ENCODE results near the gene TOX2.

TOX2 gene

DNA sequence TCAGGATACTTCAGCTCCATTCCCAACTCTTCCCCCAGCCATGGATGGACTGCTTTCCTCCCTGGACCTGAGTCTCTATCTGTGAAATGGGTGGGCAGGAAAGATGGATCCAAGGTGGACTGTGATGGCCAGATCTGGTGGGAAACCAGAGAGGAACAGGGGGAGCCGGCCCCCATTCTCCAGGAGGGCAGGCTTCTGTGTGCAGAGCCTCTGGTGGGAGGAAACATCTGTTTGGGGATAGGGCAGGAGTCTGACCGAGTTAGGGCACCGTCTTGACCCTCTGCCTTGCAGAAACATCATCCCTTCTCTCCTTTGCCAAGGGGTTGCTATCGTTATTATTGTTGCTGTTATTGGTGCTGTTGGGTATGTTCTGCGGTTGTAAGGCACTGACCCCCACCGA, 91.5 kb downstream of the TOX2 start:
- no peak for DNase-seq

DNA sequence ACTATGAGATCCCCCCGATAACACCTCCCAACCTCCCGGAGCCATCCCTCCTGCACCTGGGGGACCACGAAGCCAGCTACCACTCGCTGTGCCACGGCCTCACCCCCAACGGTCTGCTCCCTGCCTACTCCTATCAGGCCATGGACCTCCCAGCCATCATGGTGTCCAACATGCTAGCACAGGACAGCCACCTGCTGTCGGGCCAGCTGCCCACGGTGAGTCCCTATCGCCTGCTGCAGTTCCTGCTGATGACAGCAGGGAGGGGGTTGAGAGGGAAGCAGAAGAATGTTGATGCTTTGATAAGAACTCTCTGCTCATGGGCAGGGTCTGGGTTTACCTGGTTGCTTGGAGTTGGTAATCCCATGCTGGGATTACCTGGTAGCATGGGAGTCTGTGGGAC, 91.9 kb downstream of the TOX2 start:
- no peak for DNase-seq

GRCh38 chr20:44008806-44009678, 94.4 kb downstream of the TOX2 start:
- DNase-seq, result no peak

GRCh38 chr20:44009679-44009992, 95.0 kb downstream of the TOX2 start:
- DNase-seq, result no peak

- no peak for DNase-seq
Observed at GRCh38 chr20:44010162-44010704, 95.6 kb downstream of the TOX2 start.

GRCh38 chr20:44011251-44011940, 96.7 kb downstream of the TOX2 start:
- no peak for DNase-seq

DNA sequence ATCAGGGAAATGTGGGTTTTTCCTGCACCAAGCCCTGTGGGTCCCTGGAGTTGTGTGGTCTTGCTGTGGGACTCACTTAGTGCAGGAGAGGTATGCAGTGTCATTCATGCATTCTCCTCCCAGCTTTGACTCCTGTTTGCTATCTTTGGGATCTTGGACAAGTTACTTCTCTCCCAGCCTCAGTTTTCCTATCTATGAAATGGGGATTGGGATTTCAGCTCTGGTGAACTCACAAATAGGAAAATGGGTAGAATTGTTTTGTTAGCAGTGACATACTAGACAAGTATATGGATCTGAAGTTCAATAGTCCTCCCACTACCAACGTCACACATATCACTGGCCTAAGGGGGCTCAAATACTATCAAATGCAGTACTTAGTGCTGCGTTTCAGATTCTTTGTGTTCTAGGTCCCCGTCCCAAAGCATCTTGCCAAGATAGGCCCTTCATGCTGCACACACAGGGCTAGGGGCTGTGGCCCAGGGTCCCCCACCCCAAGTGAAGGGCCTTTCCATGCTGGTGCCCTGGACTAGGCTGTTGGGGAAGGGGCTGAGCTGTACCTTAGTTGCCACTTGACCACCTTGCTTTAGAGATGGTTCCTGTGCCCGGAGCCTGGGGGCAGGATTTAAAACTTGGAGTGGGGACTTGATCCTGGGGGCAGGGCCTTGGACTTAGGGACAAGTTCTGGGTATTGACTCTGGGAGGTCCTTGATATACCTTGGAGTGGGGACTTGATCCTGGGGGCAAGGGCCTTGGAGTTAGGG, 98.0 kb downstream of the TOX2 start:
- no peak for DNase-seq

- DNase-seq, result no peak
Observed at GRCh38 chr20:44014807-44015732, 100.4 kb downstream of the TOX2 start.

DNA sequence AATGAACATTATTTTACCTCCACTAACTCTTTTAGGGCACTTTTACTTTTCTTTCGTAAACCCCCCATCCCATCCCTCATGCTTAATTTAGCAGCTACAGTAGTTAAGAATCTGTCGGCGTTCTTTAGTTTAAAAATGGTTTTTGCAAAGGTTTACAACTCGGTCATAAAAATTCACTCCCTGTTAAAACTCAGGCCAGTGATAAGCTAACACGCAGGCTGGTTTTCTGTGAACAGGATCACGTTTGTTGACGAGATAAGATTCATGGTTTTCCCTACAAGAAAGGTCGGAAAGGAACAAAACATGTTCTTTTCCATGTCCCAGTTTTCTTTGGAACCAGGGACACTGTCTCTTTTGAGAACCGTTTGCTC, 101.1 kb downstream of the TOX2 start:
- no peak for DNase-seq

- no peak for DNase-seq
Observed at GRCh38 chr20:44016525-44016924, 101.9 kb downstream of the TOX2 start.

DNA sequence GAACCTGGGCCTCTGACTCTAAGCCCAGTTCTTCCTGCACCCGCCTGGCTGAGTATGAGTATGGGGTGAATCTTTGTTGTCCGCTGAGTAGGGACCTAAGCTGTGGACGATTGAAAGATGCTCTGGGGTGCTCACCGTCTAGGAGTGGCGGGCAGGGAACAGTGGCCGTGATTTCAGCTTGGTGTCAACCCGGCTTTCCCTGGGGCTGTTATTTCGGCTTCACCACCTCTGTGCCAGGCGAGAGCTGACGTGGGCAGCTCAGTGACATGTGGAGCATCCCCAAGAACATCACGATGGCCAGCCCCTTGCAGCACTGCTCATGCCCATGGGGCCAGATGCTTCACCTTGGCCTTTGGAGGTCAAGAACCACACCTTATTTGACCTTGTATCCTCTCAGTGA, 102.6 kb downstream of the TOX2 start:
- no peak for DNase-seq

- no peak for DNase-seq
Observed at GRCh38 chr20:44017905-44018258, 103.2 kb downstream of the TOX2 start.

DNA sequence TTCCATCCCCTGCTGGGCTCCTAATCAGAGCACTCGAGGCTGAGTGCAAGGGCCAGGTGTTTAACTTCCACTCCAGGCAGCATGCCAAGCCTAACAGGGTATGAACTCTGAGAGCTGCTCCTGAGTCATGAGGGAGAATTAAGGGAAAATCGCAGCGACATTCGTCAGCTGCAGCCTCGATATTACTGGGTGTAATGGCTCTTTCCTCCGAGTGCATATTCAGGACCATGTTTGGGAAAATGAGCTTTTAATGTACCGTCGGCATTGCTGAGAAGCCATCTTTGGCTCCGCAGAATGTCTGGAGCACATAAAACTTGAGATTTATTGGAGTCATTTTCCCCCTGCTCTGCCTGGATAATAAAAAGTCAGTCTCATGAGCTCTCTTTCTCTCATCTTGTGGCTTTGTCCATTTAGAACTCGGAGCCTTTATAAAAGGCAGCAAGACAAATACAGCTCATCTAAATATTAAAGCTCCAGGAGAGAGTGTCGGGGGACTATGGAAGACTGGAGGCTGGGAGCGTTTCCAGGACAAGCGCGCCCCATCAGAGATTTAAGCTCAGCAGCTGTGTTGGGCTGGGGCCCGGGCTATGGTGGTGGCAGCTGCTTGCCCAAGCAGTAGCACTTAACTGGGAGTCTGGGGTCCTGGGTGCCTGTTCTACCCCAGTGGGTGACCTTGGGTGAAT, 103.7 kb downstream of the TOX2 start:
- DNase-seq, result no peak

- DNase-seq, result no peak
Observed at GRCh38 chr20:44018942-44019637, 104.4 kb downstream of the TOX2 start.

DNA sequence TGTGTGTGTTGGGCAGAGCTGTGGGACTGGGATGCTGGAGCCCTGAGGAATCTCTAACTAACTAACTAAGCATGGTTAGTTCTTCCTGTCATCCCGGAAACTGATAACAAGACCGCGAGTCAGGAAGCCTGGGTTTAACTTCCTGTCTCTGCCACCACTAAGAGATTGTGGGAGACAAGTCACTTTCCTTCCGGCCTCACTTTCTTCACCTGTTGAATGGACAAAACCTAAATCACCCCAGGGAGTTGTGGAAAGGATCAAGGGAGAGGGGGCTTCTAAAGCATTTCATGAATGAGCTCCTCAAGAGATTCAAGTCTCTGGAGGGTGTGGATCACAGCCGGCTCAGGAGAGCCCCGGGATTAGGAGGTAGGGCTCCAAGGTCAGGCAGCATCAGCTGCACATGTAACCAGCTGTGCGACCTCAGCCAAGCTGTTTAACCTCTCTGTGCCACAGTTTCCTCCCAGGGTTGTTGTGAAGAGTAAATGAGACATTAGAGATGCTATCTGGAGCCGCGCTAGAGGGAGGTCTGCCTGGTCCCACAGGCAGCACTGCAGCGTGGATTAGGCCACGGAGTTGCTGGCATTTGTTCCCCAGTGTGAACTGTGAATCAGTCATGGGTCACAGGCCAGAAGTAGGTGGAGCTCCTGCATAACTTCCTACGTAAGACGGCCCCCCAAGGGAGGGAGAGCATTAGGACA, 105.1 kb downstream of the TOX2 start:
- no peak for DNase-seq

DNA sequence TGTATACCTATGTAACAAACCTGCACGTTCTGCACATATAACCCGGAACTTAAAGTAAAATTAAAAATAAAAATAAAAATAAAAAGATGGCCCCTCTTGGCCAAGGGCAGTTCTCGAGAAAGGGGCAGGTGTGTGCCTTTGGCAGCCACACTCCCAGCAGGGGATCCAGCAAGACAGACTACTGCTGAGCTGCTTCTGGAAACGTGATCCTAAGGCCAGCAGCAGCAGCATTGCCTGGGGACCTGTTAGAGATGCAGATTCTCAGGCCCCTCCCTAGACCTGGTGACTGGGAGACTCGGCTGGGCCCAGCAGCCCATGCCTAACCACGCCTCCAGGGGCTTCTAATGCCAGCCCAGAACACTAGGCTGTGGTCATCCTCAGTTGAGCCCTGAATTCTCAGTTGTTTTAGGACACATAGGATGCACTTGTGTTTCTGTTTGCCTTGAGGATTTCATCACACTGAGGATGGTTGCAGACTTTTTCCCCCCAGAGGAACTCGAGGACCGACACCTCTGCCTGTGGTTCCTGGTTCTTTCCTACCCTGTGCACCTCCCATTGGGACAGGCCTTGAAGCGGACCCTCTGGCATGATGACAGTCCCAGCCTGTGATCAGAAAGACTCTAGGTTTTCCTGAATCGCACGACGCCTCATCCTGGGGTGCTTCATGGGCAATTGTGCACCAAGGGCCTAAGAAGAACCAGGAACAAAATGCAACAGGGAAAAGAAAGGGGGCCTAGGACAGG, 105.9 kb downstream of the TOX2 start:
- no peak for DNase-seq

- no peak for DNase-seq
Observed at GRCh38 chr20:44021186-44021585, 106.5 kb downstream of the TOX2 start.

DNA sequence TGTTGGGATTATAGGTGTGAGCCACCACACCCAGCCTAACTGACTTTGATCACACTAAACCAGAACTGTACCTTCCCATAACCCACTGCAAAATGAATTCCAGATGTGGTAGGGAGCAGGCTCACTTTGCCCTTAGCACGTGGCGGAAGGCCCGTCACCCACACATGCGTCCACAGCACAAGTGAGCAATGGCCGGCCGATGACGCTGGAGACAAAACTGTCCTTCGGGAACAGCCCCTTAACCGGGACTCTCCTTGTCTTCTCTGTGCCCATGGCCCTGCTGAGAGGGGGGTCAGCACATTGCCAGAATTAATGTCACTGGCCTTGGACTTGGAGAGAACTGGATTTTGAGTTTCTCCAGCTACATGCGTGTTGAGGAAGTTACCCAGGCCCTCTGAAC, 107.2 kb downstream of the TOX2 start:
- no peak for DNase-seq

GRCh38 chr20:44022464-44022863, 107.8 kb downstream of the TOX2 start:
- no peak for DNase-seq
